Uterus (tissue), 2 donors: ENCODE results near the gene FBXO44.

Experiments used
- CTCF ChIP-seq, 4 experiments: fragments of 200-600 bp in 2 of 4; fragments of 450-650 bp in 2 of 4; sonication (generic) in 2 of 4; IDR thresholded peaks; one replicate each; pipeline ENCODE4 v1.5.1; 2016 to 2019; ENCODE audit warnings: antibody characterized with exemption in 4 of 4, mild to moderate bottlenecking in 2 of 4, moderate library complexity in 1 of 4
- POLR2A ChIP-seq, 2 donors: fragments of 450-650 bp; IDR thresholded peaks; one replicate each; pipeline ENCODE4 v1.6.1; 2016; ENCODE audit warnings: antibody characterized with exemption in 2 of 2, mild to moderate bottlenecking in 1 of 2, moderate library complexity in 1 of 2

- TF ChIP-seq POLR2A (IDR thresholded peaks at IDR 0.05) (no peak), CTCF (IDR thresholded peaks at IDR 0.05) (no peak)
Observed at GRCh38 chr1:11634365-11635192, 20.1 kb upstream of the FBXO44 start.
